ENCODE data around the gene ADCY9. TPM values are rescaled to one million over a fixed set of nuclear protein-coding genes. Genes with fewer than 3 reads are reported as not detected.

The ADCY9 gene
- polyA plus RNA-seq, 6 donors from 2014 or later = 0.08 to 0.91 (median 0.19) TPM

Other genes with a start within 250 kb of the ADCY9 start
- 10 to 100 TPM in 1 of 6 donors, 1 to 10 TPM in 5; 2.6 to 23.5 (median 7.2) TPM for gene CREBBP, start 235.7 kb downstream of the ADCY9 start, polyA plus RNA-seq (ENCODE audit: low read depth in 6 of 6)
- gene SRL, start 125.6 kb upstream of the ADCY9 start, polyA plus RNA-seq (ENCODE audit: low read depth in 6 of 6) = not detected
- gene TFAP4, start 156.6 kb upstream of the ADCY9 start, polyA plus RNA-seq (ENCODE audit: low read depth in 6 of 6) = 1 to 10 TPM in 1 of 6 donors, under 1 TPM in 5; 0.77 to 1.5 (median 0.87) TPM
- gene GLIS2, start 199.6 kb upstream of the ADCY9 start, polyA plus RNA-seq (ENCODE audit: low read depth in 6 of 6) = not detected
- 10 to 100 TPM; 33.1 to 54.6 (median 47.6) TPM for gene PAM16, start 234.9 kb upstream of the ADCY9 start, polyA plus RNA-seq (ENCODE audit: low read depth in 6 of 6)